ENCODE measurements around the gene CCL20.
"Not testable (repeated sequence)": the region's sequence is repeated elsewhere in the genome, so short reads cannot be mapped to it uniquely, and the experiment has no call there.

The CCL20 gene

GRCh38 chr2:227834916-227835650 lies 21.4 kb downstream of the CCL20 start:
- DNase-seq, result no peak

GRCh38 chr2:227839339-227840129 lies 25.9 kb downstream of the CCL20 start:
- not testable (repeated sequence) for DNase-seq

- no peak for DNase-seq
These were observed 33.2 kb downstream of the CCL20 start for GRCh38 chr2:227846831-227847230.

- no peak for DNase-seq
These were observed 34.5 kb downstream of the CCL20 start for GRCh38 chr2:227848146-227848545.

GRCh38 chr2:227848586-227848985 lies 34.9 kb downstream of the CCL20 start:
- DNase-seq, result peak; percentile 15

- DNase-seq, result no peak
These were observed 36.3 kb downstream of the CCL20 start for GRCh38 chr2:227849906-227850305.

GRCh38 chr2:227853204-227853629 lies 39.6 kb downstream of the CCL20 start:
- DNase-seq, result no peak

GRCh38 chr2:227853765-227854271 lies 40.2 kb downstream of the CCL20 start:
- DNase-seq, result no peak

GRCh38 chr2:227855440-227855839 lies 41.8 kb downstream of the CCL20 start:
- DNase-seq, result no peak

GRCh38 chr2:227856697-227857096 lies 43.1 kb downstream of the CCL20 start:
- DNase-seq, result no peak

- DNase-seq, result no peak
These were observed 46.6 kb downstream of the CCL20 start for GRCh38 chr2:227860221-227860641.

- no peak for DNase-seq
These were observed 47.4 kb downstream of the CCL20 start for GRCh38 chr2:227861011-227861410.

GRCh38 chr2:227862227-227862740 lies 48.6 kb downstream of the CCL20 start:
- DNase-seq, result peak; percentile 35

- no peak for DNase-seq
These were observed 49.3 kb downstream of the CCL20 start for GRCh38 chr2:227862741-227863588.

GRCh38 chr2:227864161-227864756 lies 50.6 kb downstream of the CCL20 start:
- DNase-seq, result no peak

GRCh38 chr2:227865291-227865690 lies 51.6 kb downstream of the CCL20 start:
- no peak for DNase-seq

All from stimulated activated CD4-positive, alpha-beta T cell treated with anti-CD3 and anti-CD28 coated beads, Interleukin-4, amount 100 ng/mL, for 24 hours (primary cell).